GM19463 (cell line): ENCODE measurements around the gene LARP4.
"Not testable (repeated sequence)": the region's sequence is repeated elsewhere in the genome, so short reads cannot be mapped to it uniquely, and the experiment has no call there.

Source experiments
- ATAC-seq: cut with Tn5 transposase; IDR thresholded peaks from one replicate; pipeline ENCODE4 v1.9.1; 2021; ENCODE audit warnings: mild to moderate bottlenecking, moderate library complexity; ENCODE audit not compliant: unreplicated experiment

LARP4 gene

DNA sequence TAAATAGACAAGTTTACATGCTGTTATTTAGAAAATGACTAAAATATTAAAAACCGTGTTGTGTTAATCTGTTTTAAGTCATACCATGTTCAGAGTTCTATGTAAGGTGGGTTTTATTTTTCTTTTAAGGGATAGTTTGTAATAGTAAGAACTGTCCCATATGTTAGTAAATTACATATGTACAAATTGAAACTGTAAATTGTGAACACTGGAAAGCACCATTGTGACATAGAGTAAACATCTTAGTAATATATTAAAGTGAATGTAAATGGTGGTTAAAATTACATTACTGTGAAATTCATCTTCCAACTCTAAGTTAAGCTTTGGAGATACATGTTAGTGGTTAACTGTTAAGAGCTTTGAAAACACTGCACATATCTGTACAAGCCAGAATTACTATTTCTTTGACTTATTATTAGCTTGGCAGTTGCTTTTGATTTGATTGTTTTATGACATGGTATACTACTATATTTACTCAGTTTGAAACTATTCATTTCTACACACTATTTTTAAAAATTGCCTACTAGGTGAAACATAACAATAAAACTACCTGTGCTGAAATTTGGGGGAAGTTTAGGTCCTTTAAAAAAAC, 76.7 kb downstream of the LARP4 start:
- ATAC-seq, result no peak

DNA sequence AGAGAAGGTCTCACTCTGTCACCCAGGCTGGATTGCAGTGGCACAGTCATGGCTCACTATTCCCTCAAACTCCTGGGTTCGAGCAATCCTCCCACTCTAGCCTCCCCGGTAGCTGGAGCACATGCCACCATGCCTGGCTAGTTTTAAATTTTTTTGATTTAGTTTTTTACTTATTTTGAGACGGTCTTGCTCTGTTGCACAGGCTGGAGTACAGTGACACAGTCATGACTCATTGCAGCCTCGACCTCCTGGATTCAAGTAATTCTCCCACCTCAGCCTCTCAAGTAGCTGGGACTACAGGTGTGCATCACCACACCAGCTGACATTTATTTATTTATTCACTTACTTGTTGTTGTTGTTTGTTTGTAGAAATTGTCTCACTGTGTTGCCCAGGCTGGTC, 81.9 kb downstream of the LARP4 start:
- no peak for ATAC-seq

DNA sequence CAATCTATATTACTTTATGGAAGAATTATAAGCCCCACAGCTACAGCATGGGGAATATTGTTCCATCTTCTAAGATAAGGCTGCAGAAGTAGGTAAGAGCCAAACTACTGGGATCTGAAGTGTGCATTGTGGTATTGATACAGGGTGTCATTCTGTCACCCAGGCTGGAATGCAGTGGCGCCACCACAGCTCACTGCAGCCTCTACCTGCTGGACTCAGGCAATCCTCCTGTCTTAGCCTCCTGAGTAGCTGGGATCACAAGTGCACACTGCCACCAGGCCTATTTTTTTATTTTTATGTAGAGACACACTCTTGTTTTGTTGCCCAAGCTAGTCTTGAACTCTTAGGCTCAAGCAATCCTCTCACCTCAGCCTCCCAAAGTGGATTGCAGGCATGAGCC, 82.8 kb downstream of the LARP4 start:
- ATAC-seq, result no peak

DNA sequence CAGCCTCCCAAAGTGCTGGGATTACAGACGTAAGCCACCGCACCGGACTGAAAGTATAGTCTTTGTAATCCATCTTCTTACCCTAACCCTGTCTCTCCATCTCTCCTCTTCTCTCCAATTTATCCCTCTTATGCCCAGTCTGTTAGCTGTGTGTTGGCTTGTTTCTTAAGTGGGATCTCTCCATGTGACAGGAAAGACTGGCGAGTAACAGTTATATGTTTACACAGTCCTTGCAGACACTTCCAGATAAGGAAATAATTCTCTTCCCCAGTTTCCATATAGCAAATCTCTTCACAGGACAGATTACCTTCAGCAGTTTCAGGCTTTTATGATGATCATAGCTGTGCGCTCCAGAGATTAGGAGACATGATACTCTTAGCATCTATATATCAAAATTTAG, 88.1 kb downstream of the LARP4 start:
- ATAC-seq, result no peak

DNA sequence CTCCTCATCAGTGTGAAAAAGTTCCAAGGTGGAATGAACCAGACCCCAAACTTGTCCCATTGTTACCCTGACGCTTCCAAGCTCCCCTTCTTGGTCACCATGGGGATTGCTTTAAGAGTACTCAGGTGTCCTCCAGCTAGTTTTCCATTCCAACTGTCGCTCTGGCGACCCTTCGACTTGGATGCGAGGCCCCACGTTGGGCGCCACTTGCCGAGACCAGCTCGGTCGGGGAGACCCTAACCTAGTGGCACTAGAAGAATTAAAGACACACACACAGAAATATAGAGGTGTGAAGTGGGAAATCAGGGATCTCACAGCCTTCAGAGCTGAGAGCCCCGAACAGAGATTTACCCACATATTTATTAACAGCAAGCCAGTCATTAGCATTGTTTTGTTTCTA, 97.4 kb downstream of the LARP4 start:
- not testable (repeated sequence) for ATAC-seq

DNA sequence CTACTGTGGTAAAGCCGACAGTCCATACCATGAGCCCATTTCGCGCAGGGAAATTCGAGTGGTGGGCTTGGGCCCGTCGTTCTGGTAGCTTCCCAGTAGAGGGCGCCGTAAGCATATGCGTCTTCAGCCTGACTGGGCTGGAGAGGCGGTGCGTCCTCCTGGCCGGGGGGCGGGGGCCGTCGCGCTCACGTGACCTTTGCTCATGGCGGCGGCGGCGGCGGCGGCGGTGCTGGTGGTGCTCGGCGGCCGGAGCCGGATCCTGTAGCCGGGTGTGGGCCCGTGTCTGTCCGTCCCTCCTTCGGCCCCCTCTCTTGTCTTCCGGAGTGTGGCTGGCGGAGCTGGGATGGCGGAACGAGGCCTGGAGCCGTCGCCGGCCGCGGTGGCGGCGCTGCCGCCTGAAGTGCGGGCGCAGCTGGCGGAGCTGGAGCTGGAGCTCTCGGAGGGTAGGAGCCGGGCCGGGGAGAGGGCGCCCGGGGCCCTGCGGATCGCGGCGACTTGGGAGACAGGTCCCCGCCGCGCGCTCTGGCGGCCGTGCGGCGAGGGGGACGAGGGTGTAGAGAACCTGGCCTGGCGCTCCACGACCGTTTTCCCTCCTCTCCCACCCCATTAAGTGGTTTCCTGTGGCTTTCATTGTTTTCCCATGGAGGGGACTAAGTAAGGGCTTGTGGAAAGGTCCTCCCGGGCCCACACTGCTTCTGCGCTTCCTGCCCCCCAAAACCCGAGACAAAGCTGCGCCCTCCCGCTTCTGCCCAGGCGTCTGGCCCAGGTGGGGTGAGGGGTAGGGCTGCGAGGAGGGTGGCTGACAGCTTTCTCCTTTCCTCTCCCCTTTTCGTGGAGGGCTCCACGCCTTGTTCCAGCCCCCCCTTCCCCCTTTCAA, 104.4 kb downstream of the LARP4 start, which contains the start of gene DIP2B:
DIP2B (plus strand) TSS at position 188 of the 877 bp plus-strand sequence; CDS start at position 344, 156 bp downstream.
- ATAC-seq, result peak; percentile 76

DNA sequence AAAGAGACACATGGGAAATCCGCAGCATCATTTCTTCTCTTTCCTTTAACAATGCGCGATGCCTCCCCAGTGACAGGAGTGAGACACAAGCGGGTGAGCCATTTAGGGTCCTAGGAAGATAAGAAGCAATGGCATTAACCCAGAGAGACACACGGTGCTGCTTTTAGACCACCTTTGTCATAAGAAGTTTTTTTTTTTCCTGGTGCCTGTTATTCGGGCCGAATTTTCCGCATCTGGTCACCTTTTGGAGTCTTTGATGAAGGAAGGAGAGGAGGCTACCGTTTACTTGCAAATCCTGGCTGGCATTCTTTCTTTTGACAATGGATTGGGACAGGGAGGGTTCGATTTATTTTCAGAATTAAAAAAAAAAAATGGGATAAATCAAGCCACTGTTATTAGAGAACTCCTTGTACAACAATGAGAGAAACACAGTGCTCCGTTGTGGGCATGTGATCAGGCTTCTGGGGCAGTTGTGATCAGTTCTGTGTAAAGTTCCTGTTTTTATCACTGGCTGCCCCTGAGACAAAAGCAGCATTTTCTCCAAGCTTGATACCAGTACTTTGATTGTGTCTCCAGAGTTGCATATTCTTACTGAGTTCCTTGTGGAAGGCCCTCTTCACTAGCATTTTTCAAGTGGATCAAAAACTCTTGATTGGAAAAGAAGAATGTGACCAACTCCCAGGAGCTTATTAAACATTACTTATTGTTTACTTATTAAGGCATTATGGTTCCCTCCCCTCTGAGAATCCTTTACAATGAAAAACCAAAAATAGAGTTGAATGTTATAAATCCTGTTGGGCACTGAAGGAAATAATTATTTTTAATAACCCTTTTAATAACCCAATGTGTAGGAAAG, 105.2 kb downstream of the LARP4 start:
- ATAC-seq, result no peak

DNA sequence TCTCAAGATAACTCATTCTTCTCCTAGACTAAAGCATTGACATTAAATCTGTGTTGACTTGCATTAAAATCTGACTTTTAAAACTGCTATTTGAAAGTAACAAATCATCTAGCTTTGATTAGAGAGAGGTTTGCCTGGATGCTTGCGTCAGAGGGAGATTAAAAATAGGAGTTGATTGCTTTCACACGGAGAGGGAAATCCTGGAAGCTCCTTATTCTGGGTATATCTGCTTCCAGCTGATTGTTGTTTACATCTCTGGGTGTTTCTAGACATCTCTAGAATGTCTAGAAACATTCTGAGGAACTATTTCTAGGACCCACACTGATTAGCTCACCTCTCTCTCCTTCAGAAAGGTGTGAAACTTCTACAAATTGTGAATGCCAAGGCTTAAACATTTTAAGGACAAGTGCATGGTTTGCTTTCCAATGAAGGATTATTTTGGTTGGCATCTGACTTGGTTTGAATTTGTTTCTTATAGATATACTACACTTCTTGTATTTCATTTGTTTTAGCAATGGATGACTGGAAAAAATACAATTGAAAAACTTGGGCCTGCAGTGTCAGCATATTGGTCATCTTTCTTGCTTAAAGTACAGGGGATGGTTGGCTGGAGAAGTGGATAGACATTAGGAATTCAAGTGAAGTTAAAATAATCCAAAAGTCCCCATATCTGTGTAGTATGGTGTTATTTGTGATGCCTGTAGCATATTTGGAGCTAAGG, 106.2 kb downstream of the LARP4 start:
- ATAC-seq, result no peak

DNA sequence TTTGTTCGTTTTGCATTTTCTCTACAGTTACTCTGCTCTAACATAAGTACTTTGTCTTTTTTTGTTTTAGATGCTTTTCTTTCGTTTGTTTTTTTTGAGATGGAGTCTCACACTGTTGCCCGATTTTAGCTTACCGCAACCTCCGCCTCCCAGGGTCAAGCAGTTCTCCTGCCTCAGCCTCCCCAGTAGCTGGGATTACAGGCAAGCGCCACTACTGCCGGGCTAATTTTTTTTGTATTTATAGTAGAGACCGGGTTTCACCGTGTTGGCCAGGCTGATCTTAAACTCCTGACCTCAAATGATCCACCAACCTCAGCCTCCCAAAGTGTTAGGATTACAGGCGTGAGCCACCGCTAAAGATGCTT, 106.8 kb downstream of the LARP4 start:
- ATAC-seq, result no peak

DNA sequence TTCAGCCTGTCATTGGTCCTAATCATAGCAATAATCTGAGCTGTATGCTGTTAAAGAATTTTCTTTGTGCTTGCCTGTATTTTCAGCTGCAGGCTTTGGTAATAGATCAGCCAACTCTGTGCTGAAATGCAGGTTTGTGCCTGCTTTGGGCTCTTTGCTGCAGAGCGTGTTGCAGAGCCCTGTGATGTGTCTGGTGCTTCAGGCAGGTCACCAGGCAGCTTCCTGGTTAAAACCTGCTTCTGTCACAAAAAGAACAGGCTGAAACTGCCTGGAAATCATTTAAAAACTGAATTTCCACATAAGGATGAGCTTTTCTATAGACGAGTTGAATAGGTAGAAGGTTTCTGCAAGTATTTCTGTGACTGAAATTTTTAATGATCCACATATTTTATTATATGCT, 107.2 kb downstream of the LARP4 start:
- no peak for ATAC-seq

DNA sequence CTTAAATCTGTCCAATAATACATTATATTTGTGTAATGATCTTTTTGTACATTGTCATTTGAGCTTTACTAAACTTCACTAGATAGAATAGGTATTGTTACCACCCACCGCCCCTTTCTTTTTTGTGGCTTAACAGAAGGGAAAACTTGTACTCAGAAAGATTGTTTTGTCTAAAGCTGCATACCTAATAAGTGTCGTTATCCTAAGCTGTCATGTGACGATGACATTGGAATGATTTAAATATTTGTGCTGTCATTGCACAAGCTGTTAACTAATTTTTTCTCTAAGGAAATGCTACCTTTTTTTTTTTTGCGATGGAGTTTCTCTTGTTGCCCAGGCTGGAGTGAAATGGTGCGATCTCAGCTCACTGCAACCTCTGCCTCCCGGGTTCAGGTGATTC, 107.7 kb downstream of the LARP4 start:
- no peak for ATAC-seq

DNA sequence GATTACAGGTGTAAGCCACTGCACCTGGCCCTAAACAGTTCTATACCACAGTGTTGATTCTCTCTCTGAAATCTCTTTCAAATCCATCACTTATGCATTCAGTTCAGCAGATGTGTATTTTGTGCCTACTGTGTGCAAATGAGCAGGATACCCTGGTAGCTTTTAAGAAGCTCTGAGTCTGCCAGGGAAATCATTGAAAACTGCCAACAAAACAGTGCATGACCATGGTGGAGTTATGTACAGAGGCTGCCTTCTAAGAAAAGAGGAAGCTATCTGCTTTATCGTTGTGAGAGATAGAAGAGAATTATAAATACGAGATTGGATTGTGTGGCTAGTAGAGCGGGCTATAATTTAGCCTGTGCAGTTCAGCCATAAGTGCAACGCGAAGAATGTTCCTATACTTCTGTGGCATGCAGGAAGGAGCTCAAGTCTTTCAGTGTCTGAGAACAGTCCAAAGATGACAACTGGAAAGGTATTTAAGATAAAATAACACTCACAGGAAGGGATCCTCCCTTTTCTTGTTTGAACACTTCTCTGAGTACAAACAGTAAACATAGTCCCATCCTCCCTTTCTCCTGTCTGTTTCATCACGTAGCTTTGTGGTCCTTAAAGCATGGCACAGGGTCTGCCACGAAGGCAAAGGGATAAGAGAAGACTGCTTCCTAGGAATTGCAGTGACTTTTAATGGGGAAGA, 108.4 kb downstream of the LARP4 start:
- no peak for ATAC-seq

DNA sequence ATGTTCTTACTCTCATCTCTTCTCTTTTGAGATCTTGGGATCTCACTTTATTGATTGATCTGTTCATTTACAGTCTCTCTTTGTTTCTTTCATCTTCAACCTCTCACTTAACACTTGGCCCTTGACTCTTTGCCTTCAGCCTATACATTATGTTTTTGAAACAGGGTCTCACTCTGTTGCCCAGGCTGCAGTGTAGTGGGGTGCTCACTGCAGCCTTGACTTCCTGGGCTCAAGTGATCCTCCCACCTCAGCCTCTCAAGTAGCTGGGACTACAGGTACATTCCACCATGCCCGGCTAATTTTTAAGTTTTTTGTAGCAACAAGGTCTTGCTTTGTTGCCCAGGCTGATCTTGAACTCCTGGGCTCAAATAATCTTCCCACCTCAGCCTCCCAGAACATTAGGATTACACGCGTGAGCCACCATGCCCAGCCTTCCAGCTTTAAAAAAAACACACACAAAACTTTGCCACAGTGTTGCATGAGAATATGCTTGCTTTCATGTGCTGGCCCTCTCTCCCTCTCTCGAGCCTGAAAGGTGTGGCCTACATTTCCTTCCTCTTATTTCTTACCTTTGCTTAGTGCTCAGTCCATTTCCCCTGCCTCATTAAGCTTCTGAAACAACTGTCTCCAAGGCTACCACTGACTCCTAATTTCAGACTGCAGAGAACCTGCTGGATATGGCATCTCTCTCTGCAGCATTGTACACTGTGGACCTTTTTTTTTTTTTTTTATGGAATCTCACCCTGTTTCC, 114.0 kb downstream of the LARP4 start:
- ATAC-seq, result no peak

DNA sequence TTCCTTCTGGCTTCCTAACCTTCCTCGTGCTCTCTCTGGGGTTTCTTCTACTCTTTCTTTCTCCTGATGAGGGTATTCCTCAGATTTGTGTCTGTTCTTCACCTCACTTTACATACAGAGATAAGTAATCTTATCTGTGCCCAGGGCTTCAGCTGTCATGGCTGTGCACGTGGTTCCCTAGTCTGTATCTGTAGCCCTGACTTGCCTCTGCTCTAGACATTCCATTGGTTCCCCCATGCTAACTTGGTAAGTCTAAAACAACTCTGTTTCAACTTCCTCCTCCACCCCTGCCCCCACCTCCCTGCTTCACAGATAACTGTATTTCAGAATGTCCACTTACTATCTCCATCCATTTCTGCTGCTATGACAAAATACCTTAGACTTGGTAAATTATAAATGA, 114.9 kb downstream of the LARP4 start:
- no peak for ATAC-seq

DNA sequence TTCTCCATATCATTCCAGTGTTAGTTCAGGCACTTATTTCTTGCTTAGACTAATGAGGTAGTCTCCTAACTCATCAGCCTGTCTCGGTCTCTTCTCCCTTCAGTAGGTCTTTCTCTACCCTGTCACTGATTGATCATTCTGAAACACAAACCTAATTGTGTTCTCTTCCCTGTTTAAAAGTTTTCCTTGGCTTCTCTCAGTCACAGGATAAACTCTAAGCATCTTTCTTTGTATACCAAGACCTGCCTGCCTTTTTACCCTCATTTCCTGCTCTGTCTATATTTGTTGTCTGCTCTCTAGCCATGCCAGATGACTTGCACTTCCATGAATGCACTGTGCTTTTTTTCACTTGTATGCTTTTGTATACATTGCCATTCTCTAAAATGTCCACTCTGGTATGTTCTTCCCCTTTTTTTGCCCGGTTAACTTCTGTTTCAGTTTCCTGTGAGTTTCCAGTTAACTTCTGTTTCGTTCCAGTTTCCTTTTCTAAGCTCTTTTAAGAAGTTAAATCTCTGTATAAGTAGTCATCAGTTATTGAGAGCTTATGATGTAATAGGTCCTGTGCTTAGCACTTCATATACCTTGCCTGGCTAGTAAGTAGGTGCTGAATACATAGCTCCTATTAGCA, 116.8 kb downstream of the LARP4 start:
- ATAC-seq, result peak; percentile 71

DNA sequence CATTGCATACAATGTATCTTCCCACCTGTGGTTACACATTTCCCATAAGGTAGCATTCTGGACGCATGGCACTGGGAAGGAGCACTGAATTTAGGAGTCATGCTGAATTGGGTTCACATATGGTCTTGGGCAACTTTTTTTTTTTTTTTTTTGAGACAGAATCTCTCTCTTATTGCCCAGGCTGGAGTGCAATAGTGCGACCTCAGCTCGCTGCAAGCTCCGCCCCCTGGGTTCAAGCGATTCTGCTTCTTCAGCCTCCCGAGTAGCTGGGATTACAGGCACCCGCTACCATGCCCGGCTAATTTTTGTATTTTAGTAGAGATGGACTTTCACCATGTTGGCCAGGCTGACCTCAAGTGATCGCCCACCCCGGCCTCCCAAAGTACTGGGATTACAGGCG, 117.4 kb downstream of the LARP4 start:
- ATAC-seq, result no peak

DNA sequence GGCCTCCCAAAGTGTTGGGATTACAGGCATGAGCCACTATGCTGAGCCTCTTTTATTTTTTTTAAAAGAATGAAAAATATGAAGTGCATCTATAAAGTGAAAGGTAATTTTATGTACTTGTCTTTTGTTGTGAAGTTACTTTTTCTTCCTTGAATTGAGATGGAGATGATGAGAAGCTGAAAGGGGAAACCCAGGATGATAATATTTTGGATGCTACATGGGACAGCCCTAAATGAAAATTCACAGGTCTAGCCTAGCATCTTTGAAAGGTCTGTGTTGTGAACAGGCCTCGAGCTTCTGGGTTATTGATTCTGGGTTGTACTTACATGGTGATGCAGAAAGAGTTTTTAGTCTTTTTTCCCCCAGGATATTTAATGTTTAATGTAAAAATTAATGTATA, 118.7 kb downstream of the LARP4 start:
- ATAC-seq, result no peak

DNA sequence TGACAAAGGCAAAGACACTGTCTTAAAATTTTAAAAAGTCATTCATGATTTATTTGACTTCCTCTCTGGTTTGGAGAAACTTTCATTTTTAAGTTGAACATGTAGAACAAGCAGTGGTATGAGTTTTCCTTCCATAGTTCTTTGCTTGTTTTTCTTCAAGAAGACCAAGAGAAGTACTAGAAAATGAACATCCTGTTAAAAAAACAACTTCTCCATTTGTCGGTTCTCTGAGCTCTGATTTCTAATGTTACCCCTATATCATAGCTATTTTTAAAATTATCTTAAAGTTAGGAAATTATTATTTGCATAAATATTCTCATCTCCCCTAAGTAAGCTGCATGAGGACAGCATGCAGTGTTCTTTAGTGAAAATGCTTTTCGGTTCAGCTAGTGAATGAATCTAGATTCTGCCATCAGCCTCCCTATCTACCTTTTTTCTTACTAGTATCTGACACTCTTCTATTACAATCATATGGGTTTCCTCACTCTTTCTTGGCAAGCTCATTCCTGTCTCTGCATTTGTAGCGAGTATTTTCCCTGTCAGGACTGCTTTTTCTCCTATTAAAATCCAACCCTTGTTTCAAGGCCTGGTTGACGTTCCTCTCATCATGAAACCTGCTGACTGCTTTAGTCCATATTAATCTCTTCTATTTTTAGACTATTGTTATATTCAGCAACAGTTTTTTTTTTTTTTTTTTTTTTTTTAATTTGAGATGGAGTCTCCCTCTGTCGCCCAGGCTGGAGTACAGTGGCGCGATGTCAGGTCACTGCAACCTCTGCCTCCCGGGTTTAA, 119.9 kb downstream of the LARP4 start:
- no peak for ATAC-seq
